Activated T-helper 1 cell treated with anti-CD3 and anti-CD28 coated beads, Interleukin-12 subunit alpha, Interleukin-12 subunit beta, Interleukin-2, Interleukin-4 antibody, amounts not matched to agents 30 ng/mL and 10 ng/mL and 1 ng/mL, durations not matched to agents 14 hours and 24 hours and 36 hours (primary cell): ENCODE data around the gene ONECUT3. TPM values are rescaled to one million over a fixed set of nuclear protein-coding genes. Genes with fewer than 3 reads are reported as not detected.
"Not testable (repeated sequence)": the region's sequence is repeated elsewhere in the genome, so short reads cannot be mapped to it uniquely, and the experiment has no call there.

Experiments
- DNase-seq: peaks from one replicate; pipeline ENCODE4 v3.0.0; 2021; ENCODE audit warnings: low spot score
- H3K27ac Mint-ChIP-seq: one replicate; pipeline ENCODE4 v1.8.0; 2021; ENCODE audit warnings: mild to moderate bottlenecking, mixed read lengths
- H3K27me3 Mint-ChIP-seq: one replicate; pipeline ENCODE4 v1.8.0; 2022; ENCODE audit warnings: mild to moderate bottlenecking, moderate library complexity, mixed read lengths; ENCODE audit not compliant: insufficient read depth
- H3K36me3 Mint-ChIP-seq: one replicate; pipeline ENCODE4 v1.8.0; 2021; ENCODE audit warnings: low read depth, mixed read lengths
- H3K4me1 Mint-ChIP-seq: one replicate; pipeline ENCODE4 v1.8.0; 2021; ENCODE audit warnings: low read depth, mixed read lengths
- H3K4me3 Mint-ChIP-seq: one replicate; pipeline ENCODE4 v1.8.0; 2021; ENCODE audit warnings: mild to moderate bottlenecking, moderate library complexity, mixed read lengths
- H3K9me3 Mint-ChIP-seq: one replicate; pipeline ENCODE4 v1.8.0; 2021; ENCODE audit warnings: mixed read lengths
- intact Hi-C: fragments of 100-400 bp; cut with micrococcal nuclease; formaldehyde crosslinking; loops from one replicate; pipeline ENCODE4 v1.15.1; 2024
- total RNA-seq: library from RNA; stranded (reverse); gene quantifications from 2 replicates; pipeline ENCODE4 v1.2.3, GENCODE V29; 2022

ONECUT3 gene
- not detected in 2 replicates for total RNA-seq

- intact Hi-C loops: no loop called here
- no peaks in the 10 kb centered on the region for H3K4me1 Mint-ChIP-seq
- peak within 1 kb of the TSS; percentile 58 for H3K27ac Mint-ChIP-seq
- H3K9me3 Mint-ChIP-seq: no peaks in the 10 kb centered on the region
- no peaks in the 10 kb centered on the region for H3K36me3 Mint-ChIP-seq
- peaks cover 54% of the 10 kb centered on the region for H3K27me3 Mint-ChIP-seq
- H3K4me3 Mint-ChIP-seq: no peak within 1 kb of the TSS
- DNase-seq: no peak
These were observed at the start of gene ONECUT3 for GRCh38 chr19:1752757-1753728. TSS of gene ONECUT3 (plus strand) at chr19:1753506. CDS start at chr19:1753663, 157 bp downstream.

GRCh38 chr19:1704339-1704738 is 49.0 kb upstream of the ONECUT3 start:
- H3K36me3 Mint-ChIP-seq: peaks cover 2% of the 10 kb centered on the region
- peaks cover 4% of the 10 kb centered on the region for H3K9me3 Mint-ChIP-seq
- no peak overlapping the region for H3K27ac Mint-ChIP-seq
- peaks cover 8% of the 10 kb centered on the region for H3K4me1 Mint-ChIP-seq
- H3K27me3 Mint-ChIP-seq: peaks cover 14% of the 10 kb centered on the region
- no peak for DNase-seq
- intact Hi-C loops: no loop called here
- no peak overlapping the region for H3K4me3 Mint-ChIP-seq

- DNase-seq: no peak
- no peak overlapping the region for H3K4me3 Mint-ChIP-seq
- H3K9me3 Mint-ChIP-seq: peaks cover 4% of the 10 kb centered on the region
- H3K4me1 Mint-ChIP-seq: peaks cover 8% of the 10 kb centered on the region
- H3K27ac Mint-ChIP-seq: no peak overlapping the region
- intact Hi-C loops: no loop called here
- peaks cover 14% of the 10 kb centered on the region for H3K27me3 Mint-ChIP-seq
- peaks cover 2% of the 10 kb centered on the region for H3K36me3 Mint-ChIP-seq
These were observed 47.9 kb upstream of the ONECUT3 start for GRCh38 chr19:1705367-1705766.

- H3K27ac Mint-ChIP-seq, H3K36me3 Mint-ChIP-seq, H3K4me1 Mint-ChIP-seq, H3K9me3 Mint-ChIP-seq, H3K27me3 Mint-ChIP-seq, intact Hi-C loops, H3K4me3 Mint-ChIP-seq, DNase-seq: not testable (repeated sequence)
These were observed 46.7 kb upstream of the ONECUT3 start for GRCh38 chr19:1706646-1707045.

- intact Hi-C loops: no loop called here
- no peak overlapping the region for H3K4me3 Mint-ChIP-seq
- no peaks in the 10 kb centered on the region for H3K4me1 Mint-ChIP-seq
- peaks cover 2% of the 10 kb centered on the region for H3K36me3 Mint-ChIP-seq
- H3K27me3 Mint-ChIP-seq: peaks cover 2% of the 10 kb centered on the region
- DNase-seq: no peak
- no peak overlapping the region for H3K27ac Mint-ChIP-seq
- H3K9me3 Mint-ChIP-seq: peaks cover 4% of the 10 kb centered on the region
These were observed 46.1 kb upstream of the ONECUT3 start for GRCh38 chr19:1707240-1707639.

GRCh38 chr19:1713170-1713569 is 40.1 kb upstream of the ONECUT3 start:
- peaks cover 2% of the 10 kb centered on the region for H3K36me3 Mint-ChIP-seq
- peaks cover 10% of the 10 kb centered on the region for H3K27me3 Mint-ChIP-seq
- intact Hi-C loops: no loop called here
- DNase-seq: no peak
- no peak overlapping the region for H3K27ac Mint-ChIP-seq
- no peak overlapping the region for H3K4me3 Mint-ChIP-seq
- no peaks in the 10 kb centered on the region for H3K4me1 Mint-ChIP-seq
- peaks cover 14% of the 10 kb centered on the region for H3K9me3 Mint-ChIP-seq

- Mint-ChIP-seq H3K27me3 (peaks cover 22% of the 10 kb centered on the region), H3K4me1 (no peaks in the 10 kb centered on the region), H3K9me3 (peaks cover 14% of the 10 kb centered on the region), H3K36me3 (peaks cover 2% of the 10 kb centered on the region), H3K27ac (no peak overlapping the region), H3K4me3 (no peak overlapping the region)
- DNase-seq: no peak
- intact Hi-C loops: no loop called here
These were observed 37.8 kb upstream of the ONECUT3 start for GRCh38 chr19:1715540-1715939.

GRCh38 chr19:1717200-1717969 is 35.9 kb upstream of the ONECUT3 start:
- Mint-ChIP-seq H3K4me3 (no peak overlapping the region), H3K36me3 (peaks cover 2% of the 10 kb centered on the region)
- intact Hi-C loops: no loop called here

GRCh38 chr19:1717970-1718264 is 35.4 kb upstream of the ONECUT3 start:
- Mint-ChIP-seq H3K27ac (peak overlapping the region; percentile 58), H3K4me3 (no peak overlapping the region), H3K9me3 (peaks cover 14% of the 10 kb centered on the region), H3K36me3 (peaks cover 2% of the 10 kb centered on the region), H3K4me1 (no peaks in the 10 kb centered on the region), H3K27me3 (peaks cover 28% of the 10 kb centered on the region)
- intact Hi-C loops: no loop called here
- no peak for DNase-seq

More at GRCh38 chr19:1717200-1717969, 35.9 kb upstream of the ONECUT3 start:
- Mint-ChIP-seq H3K27me3 (peaks cover 23% of the 10 kb centered on the region), H3K9me3 (peaks cover 14% of the 10 kb centered on the region), H3K4me1 (no peaks in the 10 kb centered on the region), H3K27ac (no peak overlapping the region)
- no peak for DNase-seq

- no peak overlapping the region for H3K27ac Mint-ChIP-seq
- intact Hi-C loops: no loop called here
- H3K27me3 Mint-ChIP-seq: peaks cover 30% of the 10 kb centered on the region
- peaks cover 2% of the 10 kb centered on the region for H3K36me3 Mint-ChIP-seq
- DNase-seq: no peak
- H3K4me3 Mint-ChIP-seq: no peak overlapping the region
- H3K9me3 Mint-ChIP-seq: peaks cover 14% of the 10 kb centered on the region
- no peaks in the 10 kb centered on the region for H3K4me1 Mint-ChIP-seq
These were observed 34.6 kb upstream of the ONECUT3 start for GRCh38 chr19:1718420-1719291.

GRCh38 chr19:1719519-1719918 is 33.8 kb upstream of the ONECUT3 start:
- intact Hi-C loops: no loop called here
- H3K36me3 Mint-ChIP-seq: peaks cover 2% of the 10 kb centered on the region
- no peak for DNase-seq
- H3K4me1 Mint-ChIP-seq: no peaks in the 10 kb centered on the region
- H3K9me3 Mint-ChIP-seq: peaks cover 14% of the 10 kb centered on the region
- H3K27ac Mint-ChIP-seq: no peak overlapping the region
- H3K4me3 Mint-ChIP-seq: no peak overlapping the region
- peaks cover 31% of the 10 kb centered on the region for H3K27me3 Mint-ChIP-seq

GRCh38 chr19:1720237-1720636 is 33.1 kb upstream of the ONECUT3 start:
- Mint-ChIP-seq H3K27ac (no peak overlapping the region), H3K9me3 (peaks cover 14% of the 10 kb centered on the region), H3K4me1 (no peaks in the 10 kb centered on the region), H3K4me3 (no peak overlapping the region), H3K36me3 (peaks cover 2% of the 10 kb centered on the region), H3K27me3 (peaks cover 36% of the 10 kb centered on the region)
- intact Hi-C loops: no loop called here
- DNase-seq: no peak
